NCI-H345 (cell line): ENCODE data around the gene AVL9.

Source experiments
- DNase-seq: peaks from one replicate; lab custom pipeline; 2025; lab: John Stamatoyannopoulos, UW

Gene AVL9

DNA sequence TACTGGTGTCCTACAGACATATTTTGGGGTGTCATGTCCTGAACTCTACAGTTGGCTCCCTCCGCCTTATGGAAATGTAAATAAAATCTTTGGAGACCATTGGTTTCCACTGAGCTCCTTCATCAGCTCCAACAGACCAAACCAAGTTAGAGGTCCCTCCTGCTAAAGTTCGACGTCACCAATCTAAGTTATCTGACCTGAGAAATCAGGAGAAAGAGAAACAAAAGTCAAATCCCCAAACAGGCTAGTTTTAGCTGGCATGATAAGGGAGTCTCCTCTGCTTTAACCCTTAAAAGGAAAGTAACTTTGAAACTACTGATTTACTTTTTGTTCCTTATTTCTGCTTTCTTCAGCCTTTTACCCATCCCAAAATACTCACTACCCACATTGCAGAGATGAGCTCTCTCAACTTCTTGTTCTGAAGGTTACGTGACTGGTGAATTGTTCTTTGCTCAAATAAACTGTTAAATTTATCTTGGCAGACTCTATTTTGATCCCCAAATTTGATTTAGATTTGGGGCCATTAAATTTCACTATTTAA, 39.9 kb downstream of the AVL9 start:
- no peak for DNase-seq

DNA sequence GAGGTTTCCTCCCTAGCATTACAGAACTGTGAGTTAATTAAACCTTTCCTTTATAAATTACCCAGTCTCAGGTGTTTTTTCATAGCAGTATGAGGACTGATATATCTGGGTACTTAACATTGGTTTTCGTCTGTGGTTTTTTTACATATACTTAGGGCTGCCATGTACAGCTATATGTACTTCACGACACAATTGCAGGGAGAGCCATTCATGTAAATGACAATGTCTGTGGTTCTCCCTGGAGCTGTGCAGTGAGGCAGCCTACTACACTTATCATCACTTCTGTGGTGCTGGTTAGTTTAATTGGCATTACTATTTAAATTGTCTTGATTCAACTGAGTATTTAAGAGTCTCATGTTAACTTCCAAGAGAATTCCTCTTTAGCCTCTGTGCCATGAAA, 40.7 kb downstream of the AVL9 start:
- DNase-seq, result no peak

DNA sequence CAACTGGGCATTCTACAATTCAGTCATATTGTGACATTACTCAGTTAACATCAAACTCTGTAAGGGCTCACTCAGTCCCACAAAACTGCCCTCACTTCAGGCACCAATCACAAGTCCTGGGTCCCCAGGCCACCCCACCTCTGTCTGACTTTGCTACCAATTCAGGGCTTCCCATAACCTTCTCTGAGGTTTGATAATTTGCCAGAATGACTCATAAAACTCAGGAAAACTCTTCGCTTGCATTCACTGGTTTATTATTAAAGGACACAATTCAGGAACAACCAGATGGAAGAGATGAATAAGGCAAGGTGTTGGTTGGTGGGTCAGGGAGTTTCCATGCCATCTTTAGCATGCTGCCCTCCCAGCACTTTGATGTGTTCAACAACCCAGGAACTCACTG, 41.3 kb downstream of the AVL9 start:
- DNase-seq, result no peak

DNA sequence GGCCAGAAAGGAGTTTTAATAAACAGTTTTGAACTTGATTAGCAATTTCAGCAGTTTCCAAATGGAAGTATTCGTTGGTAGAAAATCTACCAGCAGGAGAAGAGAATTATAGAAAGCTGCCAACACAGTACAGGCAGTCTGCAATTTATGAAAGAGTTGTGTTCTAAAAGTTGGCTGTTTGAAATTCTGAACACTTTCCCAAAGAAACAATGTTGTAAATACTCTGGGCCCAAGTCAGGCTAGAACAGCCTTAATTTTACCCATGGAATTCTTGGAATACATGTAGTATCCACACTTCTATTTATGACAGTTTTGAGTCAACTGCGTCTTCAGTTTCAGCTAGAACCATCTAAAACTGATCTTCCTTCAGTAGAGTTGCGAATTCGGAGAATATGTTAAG, 42.5 kb downstream of the AVL9 start:
- DNase-seq, result no peak

DNA sequence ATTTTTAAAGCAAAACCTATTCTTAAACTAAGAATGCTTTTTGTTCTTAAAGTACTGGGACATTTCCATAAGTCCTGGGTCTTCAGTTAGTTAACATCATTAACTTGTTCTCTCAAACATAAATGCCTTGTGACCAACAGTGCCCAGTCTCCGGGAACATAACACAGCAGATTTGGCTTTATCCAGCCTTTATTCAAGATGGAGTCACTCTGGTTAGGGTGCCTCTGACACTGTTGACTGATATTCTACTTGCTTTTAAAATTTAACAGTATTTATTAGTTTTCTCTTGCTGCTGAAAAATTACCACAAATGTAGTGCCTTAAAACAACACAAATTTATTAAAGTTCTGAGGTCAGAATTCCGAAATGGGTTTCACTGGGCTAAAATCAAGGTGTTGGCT, 44.1 kb downstream of the AVL9 start:
- DNase-seq, result no peak

DNA sequence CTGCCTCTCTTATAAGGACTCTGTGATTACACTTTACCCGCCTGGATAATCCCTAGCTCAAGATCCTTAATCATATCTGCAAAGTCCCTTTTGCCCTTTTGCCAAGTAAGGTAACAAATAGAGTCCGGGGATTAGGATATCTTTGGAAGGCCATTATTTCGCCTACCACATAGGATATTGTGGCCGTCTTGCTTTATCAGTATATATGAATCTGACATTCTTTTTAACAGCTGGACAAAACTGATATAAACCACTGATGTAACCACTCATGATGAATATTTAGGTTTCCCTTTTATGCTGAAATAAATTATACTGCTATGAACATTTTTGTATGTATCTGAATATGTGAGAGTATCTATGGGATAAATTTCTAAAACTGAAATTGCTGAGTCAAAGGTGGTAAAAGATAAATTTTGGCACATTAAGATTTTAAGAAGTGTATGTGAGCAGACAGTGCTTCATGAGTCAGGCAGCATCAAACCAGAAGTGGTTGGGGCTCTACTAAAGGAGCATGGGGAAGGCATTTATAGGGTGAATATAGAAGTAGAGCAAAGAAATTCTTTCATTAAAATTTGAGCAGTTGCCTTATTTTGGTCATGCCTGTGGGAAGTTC, 44.7 kb downstream of the AVL9 start:
- DNase-seq, result no peak

DNA sequence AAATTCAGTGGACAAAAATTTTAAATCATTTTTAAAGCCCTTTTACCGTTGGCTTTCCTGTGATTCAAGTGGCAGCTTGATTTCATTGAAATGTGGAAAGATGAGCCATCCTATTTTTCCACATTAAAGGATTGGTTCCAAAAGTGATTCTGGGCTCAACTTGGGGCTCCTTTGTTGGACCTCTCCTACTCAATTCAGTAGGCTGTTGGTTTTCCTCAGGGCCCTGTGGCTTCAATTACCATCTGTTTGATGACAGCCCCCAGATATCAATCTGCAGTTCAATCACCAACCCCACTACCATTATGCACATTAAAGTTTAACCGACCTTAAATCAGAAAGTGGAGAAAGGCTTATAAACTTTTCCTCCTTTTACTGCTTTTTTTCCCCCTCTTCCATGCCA, 47.3 kb downstream of the AVL9 start:
- DNase-seq, result no peak

DNA sequence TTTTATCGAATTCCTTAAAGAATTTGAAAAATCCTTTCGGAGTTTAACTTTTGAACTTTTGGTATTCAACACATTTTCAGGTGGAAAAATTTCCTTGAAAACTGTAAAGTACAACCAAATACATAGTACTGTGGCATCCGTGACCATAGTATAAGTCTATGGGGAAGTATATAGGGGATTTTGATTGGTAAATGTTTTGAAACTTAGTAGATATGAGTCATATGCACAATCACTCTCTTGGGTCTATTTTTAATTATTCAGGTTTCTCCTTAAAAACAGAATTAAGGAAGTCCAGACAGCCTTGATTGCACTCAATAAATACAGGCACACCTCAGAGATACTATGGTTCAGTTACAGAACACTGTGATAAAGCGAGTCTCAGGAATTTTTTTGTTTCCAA, 64.2 kb downstream of the AVL9 start:
- no peak for DNase-seq

DNA sequence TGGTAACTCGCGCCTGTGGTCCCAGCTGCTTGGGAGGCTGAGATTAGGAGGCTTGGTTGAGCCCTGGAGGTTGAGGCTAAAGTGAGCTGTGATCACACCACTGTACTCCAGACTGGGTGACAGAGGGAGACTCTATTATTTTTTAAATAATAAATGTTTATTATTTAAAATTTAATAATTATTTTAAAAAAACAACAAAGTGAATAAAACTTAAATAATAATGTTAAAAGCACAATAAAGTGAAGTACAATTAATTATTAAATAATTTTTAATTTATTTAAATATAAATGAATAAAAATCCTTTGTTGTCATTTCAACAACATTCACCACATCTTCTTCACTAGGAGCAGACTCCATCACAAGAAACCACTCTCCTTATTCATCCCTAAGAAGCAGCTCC, 64.8 kb downstream of the AVL9 start:
- no peak for DNase-seq

DNA sequence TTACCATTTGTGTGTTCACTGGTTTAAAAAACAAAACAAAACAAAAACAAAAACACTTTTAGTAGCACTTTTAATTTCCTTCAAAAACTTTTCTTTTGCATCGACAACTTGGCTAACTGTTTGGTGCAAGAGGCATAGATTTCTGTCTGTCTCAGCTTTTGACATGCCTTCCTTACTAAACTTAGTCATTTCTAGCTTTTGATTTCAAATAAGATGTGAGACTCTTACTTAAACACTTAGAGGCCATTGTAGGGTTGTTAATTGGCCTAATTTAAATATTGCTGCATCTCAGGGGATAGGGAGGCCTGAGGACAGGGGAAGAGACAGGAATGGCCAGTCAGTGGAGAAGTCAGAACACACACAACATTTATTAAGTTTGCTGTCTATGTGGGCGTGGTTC, 66.3 kb downstream of the AVL9 start:
- DNase-seq, result no peak

DNA sequence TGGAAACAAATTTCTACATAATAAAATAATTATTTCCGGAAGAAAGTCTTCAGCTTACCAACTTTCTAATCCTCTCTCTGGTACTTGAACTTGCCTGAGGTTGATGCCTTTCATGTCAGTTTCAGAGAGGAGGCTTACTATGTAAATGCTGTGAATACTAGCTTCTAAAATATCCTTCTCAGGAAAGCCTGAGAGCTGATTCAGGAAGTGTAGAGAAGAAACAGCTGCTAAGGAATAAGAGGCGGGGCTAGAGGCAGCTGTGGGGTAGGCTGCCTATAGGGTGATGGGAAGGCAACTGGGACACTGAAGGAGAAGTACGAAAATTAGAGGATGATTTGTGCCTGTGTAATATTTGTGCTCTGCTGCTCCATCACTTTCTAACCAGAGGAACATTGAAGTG, 69.3 kb downstream of the AVL9 start:
- DNase-seq, result no peak

DNA sequence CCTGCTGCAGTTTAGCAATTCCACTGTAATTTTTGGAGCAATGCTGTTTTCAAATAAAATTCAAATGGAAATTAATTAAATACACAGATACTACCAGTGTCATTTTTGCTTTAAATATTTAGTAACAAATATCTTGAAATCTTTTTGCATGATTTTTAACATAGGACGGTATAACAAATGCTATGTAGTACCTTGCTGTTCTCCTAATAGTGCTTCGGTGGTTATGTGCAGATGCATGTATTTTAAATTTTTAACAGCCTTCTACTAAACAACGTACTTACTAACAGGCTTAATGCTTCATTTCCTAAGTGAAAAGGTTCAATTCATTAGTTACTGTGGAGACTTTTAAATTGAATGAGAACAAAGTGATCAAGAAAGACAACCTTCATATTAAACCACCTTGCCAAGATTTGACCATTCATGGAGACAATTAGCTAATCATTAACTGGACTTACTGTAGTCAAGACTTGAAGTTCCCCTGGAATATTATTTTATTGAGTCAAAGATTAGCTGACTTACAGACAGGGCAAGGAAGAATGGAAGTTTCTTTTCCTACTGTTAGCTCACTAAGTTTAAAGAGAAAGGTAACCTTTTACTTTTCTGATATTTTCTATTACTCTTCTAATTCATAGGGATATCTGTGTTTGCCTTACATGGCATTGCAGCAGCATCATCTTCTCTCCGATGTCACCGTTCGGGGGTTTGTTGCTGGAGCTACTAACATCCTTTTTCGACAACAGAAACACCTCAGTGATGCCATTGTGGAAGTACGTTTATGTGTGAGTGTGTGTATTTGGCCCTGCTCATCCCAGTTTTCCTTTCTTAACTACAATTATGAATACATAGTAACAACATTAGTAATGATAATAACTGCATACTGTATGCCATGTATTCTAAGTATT, 74.3 kb downstream of the AVL9 start:
- no peak for DNase-seq

DNA sequence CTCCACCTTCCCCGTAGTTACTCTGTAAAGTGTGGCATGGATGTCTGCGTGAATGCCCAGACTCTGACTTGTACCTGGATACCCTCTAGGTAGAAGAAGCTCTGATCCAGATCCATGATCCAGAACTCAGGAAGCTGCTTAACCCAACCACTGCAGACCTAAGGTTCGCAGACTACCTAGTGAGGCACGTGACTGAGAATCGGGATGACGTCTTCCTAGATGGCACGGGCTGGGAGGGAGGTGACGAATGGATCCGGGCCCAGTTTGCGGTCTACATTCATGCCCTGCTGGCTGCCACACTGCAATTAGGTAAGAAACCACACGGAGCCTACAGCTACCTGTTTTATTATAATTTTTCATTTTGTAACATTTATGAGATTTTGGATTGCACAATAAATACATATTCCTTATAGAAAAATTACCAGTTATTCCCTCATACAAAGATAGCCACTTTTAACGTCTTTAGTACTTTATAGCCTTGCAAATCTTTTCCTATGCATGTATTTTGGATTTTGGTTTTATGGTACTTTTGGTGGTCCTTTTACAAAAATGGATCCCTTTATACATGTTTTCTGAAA, 77.9 kb downstream of the AVL9 start:
- DNase-seq, result no peak

DNA sequence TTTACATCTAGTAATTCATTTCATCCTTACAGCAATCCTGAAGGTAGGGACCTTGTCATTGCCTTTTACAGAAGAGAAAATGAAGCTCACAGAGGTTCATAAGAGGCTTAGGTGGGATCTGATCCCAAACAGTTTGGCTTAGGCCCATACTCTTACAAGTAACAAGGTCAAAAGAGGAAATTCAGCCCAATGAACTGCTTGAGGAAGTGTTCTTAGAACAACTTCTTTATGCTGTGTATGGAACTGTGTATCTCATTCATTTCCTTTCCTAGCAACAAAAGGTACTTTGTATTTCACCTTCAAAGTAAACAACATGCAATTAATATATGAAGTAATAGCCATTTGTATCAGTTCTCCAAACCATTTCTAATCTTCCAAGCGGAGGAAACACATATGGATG, 79.3 kb downstream of the AVL9 start:
- DNase-seq, result no peak

DNA sequence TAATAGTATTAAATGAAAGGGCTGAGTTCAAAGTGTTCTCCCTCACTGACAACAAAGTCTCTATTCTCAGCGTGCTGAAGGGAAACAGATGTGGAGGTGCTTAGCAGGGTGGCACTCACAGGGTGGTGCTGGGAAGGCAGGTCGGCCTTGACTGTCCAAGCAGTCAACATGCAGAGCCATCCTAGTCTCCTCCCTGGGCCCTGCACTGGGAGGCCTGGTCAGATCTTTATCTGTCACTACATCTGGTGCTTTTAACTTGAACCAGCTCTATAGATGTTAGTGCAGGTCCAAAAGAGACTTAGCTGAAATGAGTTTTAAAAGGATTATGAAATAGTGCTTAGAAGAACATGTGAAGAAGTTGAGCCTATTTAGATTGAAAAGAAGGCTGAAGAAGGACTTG, 82.1 kb downstream of the AVL9 start:
- DNase-seq, result no peak

DNA sequence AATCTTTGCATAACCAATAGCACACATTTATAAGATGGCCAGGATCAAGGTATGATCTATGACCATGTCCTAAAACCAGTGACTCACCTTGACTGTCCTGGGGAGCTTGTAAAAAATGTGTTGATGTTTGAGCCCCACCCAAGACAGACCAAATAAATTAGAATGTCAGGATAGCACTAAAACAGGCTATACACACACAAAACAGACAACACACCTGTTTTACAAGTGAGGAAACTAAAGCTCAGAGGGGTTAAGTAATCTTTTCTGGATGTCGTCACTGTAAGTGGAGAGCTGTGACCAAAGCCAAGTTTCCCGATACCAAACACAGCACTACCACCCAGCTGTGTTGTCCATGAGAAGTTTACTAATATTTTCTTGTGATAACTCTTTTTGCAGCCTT, 84.5 kb downstream of the AVL9 start:
- DNase-seq, result no peak

DNA sequence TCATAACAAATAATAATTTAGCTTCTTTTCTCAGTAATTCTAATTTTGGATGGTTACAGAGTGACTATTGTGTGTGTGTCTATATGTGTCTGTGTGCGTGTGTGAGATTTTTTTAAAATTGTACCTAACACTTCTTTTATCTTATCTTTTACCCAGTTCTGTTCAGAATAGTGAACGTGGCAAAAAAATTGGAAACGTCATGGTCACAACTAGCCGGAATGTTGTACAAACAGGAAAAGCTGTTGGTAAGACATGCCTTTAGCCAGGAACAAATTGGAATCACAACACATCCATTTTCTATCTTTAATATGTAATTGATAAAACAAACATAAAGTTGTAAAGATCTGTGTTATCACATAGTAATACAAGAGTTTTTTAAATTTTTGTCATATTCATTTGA, 85.4 kb downstream of the AVL9 start:
- DNase-seq, result no peak

DNA sequence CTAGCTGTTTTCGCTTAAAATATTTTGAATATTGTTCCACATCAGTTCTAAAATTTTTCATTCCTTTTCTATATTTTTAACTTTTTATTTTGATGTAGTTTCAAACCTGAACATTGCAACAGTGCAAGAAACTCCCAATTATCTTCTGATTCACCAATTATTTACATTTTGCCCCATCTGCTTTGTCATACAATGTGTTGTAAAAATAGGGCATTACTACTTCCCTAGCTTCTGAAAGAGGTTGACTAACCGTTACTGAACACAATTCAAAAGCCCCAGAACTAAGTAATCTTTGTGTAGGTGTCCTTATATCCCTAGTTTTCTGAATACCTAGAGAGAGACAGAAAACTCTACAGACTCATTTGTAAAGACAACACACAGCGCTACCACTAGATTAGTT, 86.7 kb downstream of the AVL9 start:
- no peak for DNase-seq

DNA sequence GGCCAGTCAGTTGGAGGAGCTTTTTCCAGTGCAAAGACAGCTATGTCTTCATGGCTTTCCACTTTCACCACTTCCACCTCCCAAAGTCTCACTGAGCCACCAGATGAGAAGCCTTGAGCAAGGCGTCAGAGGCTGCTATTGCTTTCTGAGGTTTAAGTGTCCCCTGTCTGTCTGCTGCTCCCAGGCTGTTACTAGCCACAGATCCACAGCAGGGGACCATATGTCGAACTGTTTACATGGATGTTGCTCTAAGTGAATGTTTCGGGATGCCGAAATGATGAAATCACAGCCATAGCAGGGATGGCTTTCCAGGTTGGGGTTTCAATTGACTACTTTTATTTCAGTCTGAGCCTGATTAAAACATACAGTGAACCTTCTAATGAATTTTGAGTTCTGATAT, 88.5 kb downstream of the AVL9 start:
- DNase-seq, result no peak

DNA sequence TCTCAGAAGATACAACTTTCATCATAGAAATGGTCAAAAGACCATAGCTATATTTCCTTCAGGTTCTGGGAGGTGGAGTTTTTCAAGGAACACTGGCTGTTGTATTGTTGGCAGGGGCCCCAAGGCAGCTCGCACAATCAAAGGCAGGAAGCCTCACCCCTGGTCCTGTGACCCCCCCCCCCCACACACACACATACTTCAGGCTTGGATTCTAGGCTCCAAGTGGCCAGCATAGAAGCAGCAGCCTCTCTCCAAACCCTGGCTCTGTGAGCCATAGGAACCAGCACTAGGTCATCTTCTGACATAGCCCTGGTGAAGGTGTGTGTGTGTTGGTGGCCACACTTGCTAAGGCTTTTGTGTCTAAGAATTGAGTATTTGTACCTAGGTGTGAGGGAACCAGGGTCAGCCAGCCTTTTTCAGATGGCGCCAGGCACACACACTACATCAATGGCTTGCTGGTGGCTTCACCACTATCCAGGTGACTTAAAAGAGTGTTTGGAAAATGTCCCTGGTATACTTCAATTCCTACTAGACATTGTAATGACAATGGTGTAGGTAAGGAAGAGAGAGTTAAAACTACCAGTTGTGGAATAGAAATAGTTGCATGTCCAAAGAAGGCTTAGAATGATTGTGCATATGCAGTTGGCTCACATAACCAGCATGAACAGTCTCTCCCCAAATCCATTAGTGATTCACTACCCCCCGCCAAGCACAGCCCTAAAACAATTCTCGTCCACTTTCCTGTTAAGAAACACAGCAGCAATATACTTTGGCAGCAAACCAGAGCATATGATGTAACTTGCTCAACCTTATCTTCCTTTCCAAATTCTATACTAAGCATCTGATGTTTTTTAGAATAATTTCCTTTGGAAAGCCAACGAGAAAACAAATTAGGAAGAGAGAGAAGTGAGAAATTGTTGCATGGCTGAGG, 91.3 kb downstream of the AVL9 start:
- no peak for DNase-seq

DNA sequence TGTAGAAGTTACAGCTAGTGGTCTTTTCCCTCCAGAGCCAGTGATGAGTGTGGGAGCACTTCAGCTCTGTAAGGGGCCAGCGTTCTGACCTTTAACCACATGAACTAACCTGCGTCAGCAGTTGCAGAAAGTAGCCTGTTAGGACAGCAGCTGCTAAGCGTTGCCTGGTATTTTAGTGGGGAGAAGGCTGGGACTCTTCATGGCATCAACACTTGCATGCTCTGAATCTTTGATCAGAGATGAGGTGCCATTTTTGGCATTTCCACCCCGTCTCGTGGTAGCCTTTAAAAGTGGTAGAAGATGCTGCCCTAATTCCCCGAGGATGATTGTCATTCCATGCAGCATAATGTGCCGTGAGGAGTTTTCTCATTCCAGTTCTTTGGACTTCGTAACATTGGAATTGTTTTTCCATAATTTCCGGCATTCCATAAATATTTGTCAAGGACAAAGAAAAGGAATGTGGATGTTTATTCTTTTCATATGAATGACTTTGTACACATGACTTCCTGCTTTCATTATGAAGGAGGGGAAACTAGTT, 92.2 kb downstream of the AVL9 start:
- no peak for DNase-seq

DNA sequence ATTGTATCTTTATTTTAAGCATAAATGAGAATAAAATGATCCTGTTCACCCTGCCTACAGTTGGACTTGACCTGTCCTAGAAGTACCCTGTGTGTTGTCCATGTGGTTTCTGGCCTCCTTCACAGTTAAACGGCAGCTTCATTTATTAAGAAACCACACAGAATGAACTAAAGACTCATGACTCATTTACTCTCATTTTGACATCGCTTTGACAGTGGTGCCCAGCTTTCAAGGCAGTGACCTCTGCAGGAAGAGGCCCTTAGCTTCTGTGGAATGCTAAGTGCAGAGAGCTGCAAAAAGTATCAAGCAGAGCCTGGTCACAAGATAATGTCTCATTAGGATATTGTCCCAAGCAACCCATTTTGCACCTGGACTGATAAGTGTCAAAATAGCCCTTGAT, 93.4 kb downstream of the AVL9 start:
- DNase-seq, result no peak
